HEK293 (cell line): ENCODE measurements around the gene CHD2.

Source experiments
- CTCF ChIA-PET: fragments of 350-600 bp; formaldehyde crosslinking; extraction: SDS; loops from one replicate; lab custom pipeline; 2021; ENCODE audit warnings: antibody characterized with exemption; lab: Yijun Ruan, JAX
- POLR2A ChIA-PET: fragments of 300-600 bp; formaldehyde crosslinking; extraction: SDS; loops from one replicate; lab custom pipeline; 2020; ENCODE audit warnings: antibody characterized with exemption, inconsistent platforms; lab: Yijun Ruan, JAX
- H3K27ac ChIP-seq: fragments of 200-500 bp; sonication (Bioruptor generic); 2 replicates; pipeline ENCODE4 v1.5.1; 2014; ENCODE audit warnings: low read depth, low read length, control low read depth, inconsistent platforms; ENCODE audit errors: extremely low read depth
- H3K36me3 ChIP-seq, 2 experiments: fragments of 200-500 bp in 1 of 2; sonication (Bioruptor generic) in 1 of 2; 1 replicate in 1 of 2; 2 replicates in 1 of 2; pipeline ENCODE4 v1.5.1; 2014 to 2017; ENCODE audit warnings: inconsistent platforms in 2 of 2, low read length in 2 of 2; ENCODE audit not compliant: control insufficient read depth in 2 of 2, insufficient read depth in 1 of 2
- H3K4me1 ChIP-seq: fragments of 200-500 bp; sonication (Bioruptor generic); 2 replicates; pipeline ENCODE4 v1.5.1; 2014; ENCODE audit warnings: mild to moderate bottlenecking, low read length, inconsistent platforms; ENCODE audit not compliant: control insufficient read depth, insufficient read depth
- H3K4me3 ChIP-seq: 2 replicates; pipeline ENCODE4 v1.5.1; 2011; ENCODE audit warnings: low read depth, mild to moderate bottlenecking, control low read depth, low read length, moderate library complexity
- H3K9me3 ChIP-seq: fragments of 200-500 bp; sonication (Bioruptor generic); 2 replicates; pipeline ENCODE4 v1.5.1; 2014; ENCODE audit warnings: low read depth, low read length, inconsistent platforms; ENCODE audit not compliant: control insufficient read depth, insufficient read depth
- HOXA7 ChIP-seq: sonication (generic); formaldehyde crosslinking; IDR thresholded peaks from 2 replicates; pipeline ENCODE4 v1.8.1; 2022; ENCODE audit warnings: missing genetic modification reagents, borderline replicate concordance
- KLF10 ChIP-seq: fragments of 450-650 bp; IDR thresholded peaks from 2 replicates; pipeline ENCODE4 v1.5.1; 2018; ENCODE audit warnings: missing biosample characterization, mild to moderate bottlenecking, missing genetic modification characterization
- SCRT1 ChIP-seq: fragments of 450-650 bp; formaldehyde crosslinking; IDR thresholded peaks from 2 replicates; pipeline ENCODE4 v1.5.1; 2016; ENCODE audit warnings: missing biosample characterization, missing genetic modification characterization, borderline replicate concordance
- SCRT2 ChIP-seq: fragments of 450-650 bp; formaldehyde crosslinking; IDR thresholded peaks from 2 replicates; pipeline ENCODE4 v1.5.1; 2016; ENCODE audit warnings: missing biosample characterization, missing genetic modification characterization
- ZNF10 ChIP-seq: fragments of 450-650 bp; formaldehyde crosslinking; IDR thresholded peaks from 2 replicates; pipeline ENCODE4 v1.5.1; 2017; ENCODE audit warnings: missing biosample characterization, missing genetic modification characterization
- ZNF112 ChIP-seq: fragments of 450-650 bp; formaldehyde crosslinking; IDR thresholded peaks from 2 replicates; pipeline ENCODE4 v1.5.0; 2017; ENCODE audit warnings: missing biosample characterization, missing genetic modification characterization
- ZNF16 ChIP-seq: fragments of 450-650 bp; formaldehyde crosslinking; IDR thresholded peaks from 2 replicates; pipeline ENCODE4 v1.5.1; 2016; ENCODE audit warnings: low read depth, missing biosample characterization, missing genetic modification characterization
- ZNF169 ChIP-seq: fragments of 450-650 bp; formaldehyde crosslinking; IDR thresholded peaks from 2 replicates; pipeline ENCODE4 v1.5.1; 2016; ENCODE audit warnings: missing biosample characterization, missing genetic modification characterization
- ZNF518A ChIP-seq: fragments of 450-650 bp; formaldehyde crosslinking; conservative IDR thresholded peaks from 2 replicates; pipeline ENCODE4 v1.5.1; 2016; ENCODE audit warnings: low read depth, missing biosample characterization, missing genetic modification characterization
- ZNF529 ChIP-seq: fragments of 450-650 bp; formaldehyde crosslinking; IDR thresholded peaks from 2 replicates; pipeline ENCODE4 v1.5.1; 2017; ENCODE audit warnings: missing genetic modification characterization, missing biosample characterization; ENCODE audit not compliant: insufficient replicate concordance
- ZNF580 ChIP-seq: fragments of 450-650 bp; formaldehyde crosslinking; IDR thresholded peaks from 2 replicates; pipeline ENCODE4 v1.5.1; 2016; ENCODE audit warnings: missing biosample characterization, missing genetic modification characterization
- ZNF654 ChIP-seq: fragments of 450-650 bp; formaldehyde crosslinking; IDR thresholded peaks from 2 replicates; pipeline ENCODE4 v1.5.1; 2016; ENCODE audit warnings: low read depth, missing biosample characterization, missing genetic modification characterization
- ZNF658 ChIP-seq: fragments of 450-650 bp; formaldehyde crosslinking; IDR thresholded peaks from 2 replicates; pipeline ENCODE4; 2016; ENCODE audit warnings: missing biosample characterization, missing genetic modification characterization
- TF ChIP-seq, protein P1 (sequence below): fragments of 450-650 bp; formaldehyde crosslinking; IDR thresholded peaks from 2 replicates; pipeline ENCODE4 v1.5.1; 2016; ENCODE audit warnings: missing biosample characterization, missing genetic modification characterization, low read depth

The CHD2 gene

GRCh38 chr15:93076875-93077274 is 176.8 kb downstream of the CHD2 start:
- POLR2A ChIA-PET = no interaction called here
- no peak for TF ChIP-seq ZNF112 (tag by site-specific recombination)
- no peak for TF ChIP-seq SCRT2 (tag by site-specific recombination)
- no peak for TF ChIP-seq ZNF580 (tag by site-specific recombination)
- TF ChIP-seq KLF10 (tag by site-specific recombination) = no peak
- no peak for TF ChIP-seq ZNF16 (tag by site-specific recombination)
- no peak for TF ChIP-seq ZNF654 (tag by site-specific recombination)
- TF ChIP-seq, protein P1, sequence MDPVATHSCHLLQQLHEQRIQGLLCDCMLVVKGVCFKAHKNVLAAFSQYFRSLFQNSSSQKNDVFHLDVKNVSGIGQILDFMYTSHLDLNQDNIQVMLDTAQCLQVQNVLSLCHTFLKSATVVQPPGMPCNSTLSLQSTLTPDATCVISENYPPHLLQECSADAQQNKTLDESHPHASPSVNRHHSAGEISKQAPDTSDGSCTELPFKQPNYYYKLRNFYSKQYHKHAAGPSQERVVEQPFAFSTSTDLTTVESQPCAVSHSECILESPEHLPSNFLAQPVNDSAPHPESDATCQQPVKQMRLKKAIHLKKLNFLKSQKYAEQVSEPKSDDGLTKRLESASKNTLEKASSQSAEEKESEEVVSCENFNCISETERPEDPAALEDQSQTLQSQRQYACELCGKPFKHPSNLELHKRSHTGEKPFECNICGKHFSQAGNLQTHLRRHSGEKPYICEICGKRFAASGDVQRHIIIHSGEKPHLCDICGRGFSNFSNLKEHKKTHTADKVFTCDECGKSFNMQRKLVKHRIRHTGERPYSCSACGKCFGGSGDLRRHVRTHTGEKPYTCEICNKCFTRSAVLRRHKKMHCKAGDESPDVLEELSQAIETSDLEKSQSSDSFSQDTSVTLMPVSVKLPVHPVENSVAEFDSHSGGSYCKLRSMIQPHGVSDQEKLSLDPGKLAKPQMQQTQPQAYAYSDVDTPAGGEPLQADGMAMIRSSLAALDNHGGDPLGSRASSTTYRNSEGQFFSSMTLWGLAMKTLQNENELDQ (tag by site-specific recombination) = no peak
- no peak for TF ChIP-seq ZNF169 (tag by site-specific recombination)
- TF ChIP-seq SCRT1 (tag by site-specific recombination) = no peak
- TF ChIP-seq HOXA7 = no peak
- no peak for TF ChIP-seq ZNF658 (tag by site-specific recombination)
- TF ChIP-seq ZNF518A (tag by site-specific recombination) = no peak
- no peak for TF ChIP-seq ZNF10
- TF ChIP-seq ZNF529 (tag by site-specific recombination) = no peak
- TF ChIP-seq, all 188 proteins: peak for 0
- H3K27ac ChIP-seq = no peak overlapping the region
- peaks cover 7% of the 10 kb centered on the region; the same call in 1 of the 2 replicates for H3K4me1 ChIP-seq
- H3K36me3 ChIP-seq = no peaks in the 10 kb centered on the region
- H3K9me3 ChIP-seq = no peaks in the 10 kb centered on the region
- no peak overlapping the region for H3K4me3 ChIP-seq
- CTCF ChIA-PET = interaction anchor here (0.6 to 2.9 kb wide), 5 partner anchors 10 to 1043 kb away, joined by 3 to 35 read pairs (median 4); partner anchors contain the start of gene RGMA
